IMR-90 (cell line): ENCODE data around the gene CAPRIN1. TPM values are rescaled to one million over a fixed set of nuclear protein-coding genes. Genes with fewer than 3 reads are reported as not detected.

Experiments
- ATAC-seq: fragments of 200-7000 bp; cut with Tn5 transposase; 2 replicates; pipeline ENCODE4 v1.9.1; 2020; ENCODE audit warnings: low read depth, mild to moderate bottlenecking, moderate library complexity
- BruUV-seq: library from RNA; stranded (reverse); fragments of 400-500 nt; replicated peaks from 2 replicates; lab custom pipeline; 2021; lab: Mats Ljungman, UMichigan
- CTCF ChIA-PET: fragments of 300-600 bp; formaldehyde crosslinking; extraction: SDS; loops from one replicate; lab custom pipeline; 2021; ENCODE audit warnings: antibody characterized with exemption; lab: Yijun Ruan, JAX
- POLR2A ChIA-PET: fragments of 300-600 bp; sonication (Branson Sonifier 250); formaldehyde crosslinking; loops from one replicate; lab custom pipeline; 2022; ENCODE audit warnings: antibody characterized with exemption; ENCODE audit not compliant: unreplicated experiment; lab: Charles Lee
- DNase-seq: peaks from one replicate; pipeline ENCODE4 v3.0.0; 2013
- H2AFZ ChIP-seq: replicated peaks from 2 replicates; pipeline ENCODE3; 2013; ENCODE audit warnings: low read length, mild to moderate bottlenecking; ENCODE audit not compliant: poor library complexity
- H2AK5ac ChIP-seq: 2 replicates; pipeline ENCODE4 v1.6.1; 2013; ENCODE audit warnings: low read depth, low read length, inconsistent platforms
- H2AK9ac ChIP-seq: replicated peaks from 2 replicates; pipeline ENCODE3; 2013; ENCODE audit warnings: mild to moderate bottlenecking, low read depth, low read length, moderate library complexity; ENCODE audit not compliant: poor library complexity
- H2BK120ac ChIP-seq: 2 replicates; pipeline ENCODE4 v1.6.1; 2013; ENCODE audit warnings: low read depth, low read length, inconsistent platforms
- H2BK15ac ChIP-seq: 3 replicates; pipeline ENCODE4 v1.6.1; 2013; ENCODE audit warnings: low read depth, low read length, inconsistent platforms
- H2BK20ac ChIP-seq: 2 replicates; pipeline ENCODE4 v1.6.1; 2013; ENCODE audit warnings: low read depth, mild to moderate bottlenecking, inconsistent platforms, low read length, moderate library complexity
- H2BK5ac ChIP-seq: 2 replicates; pipeline ENCODE4 v1.6.1; 2013; ENCODE audit warnings: mild to moderate bottlenecking, low read depth, low read length, inconsistent platforms; ENCODE audit not compliant: poor library complexity, severe bottlenecking
- H3K14ac ChIP-seq: replicated peaks from 2 replicates; pipeline ENCODE4 v1.6.1; 2013; ENCODE audit warnings: low read depth, low read length, inconsistent platforms
- H3K18ac ChIP-seq: 2 replicates; pipeline ENCODE4 v1.6.1; 2013; ENCODE audit warnings: low read depth, low read length, control low read depth
- H3K23ac ChIP-seq: 2 replicates; pipeline ENCODE4 v1.6.1; 2013; ENCODE audit warnings: low read depth, low read length, inconsistent platforms
- H3K27ac ChIP-seq: 2 replicates; pipeline ENCODE4 v1.5.1; 2013; ENCODE audit warnings: mild to moderate bottlenecking, control low read depth, low read length; ENCODE audit not compliant: insufficient read depth
- H3K27me3 ChIP-seq: 2 replicates; pipeline ENCODE4 v1.6.1; 2013; ENCODE audit warnings: low read length; ENCODE audit not compliant: control insufficient read depth, insufficient read depth
- H3K36me3 ChIP-seq: 2 replicates; pipeline ENCODE4 v1.6.1; 2013; ENCODE audit warnings: low read length, mixed read lengths; ENCODE audit not compliant: control insufficient read depth, insufficient read depth
- H3K4ac ChIP-seq: 2 replicates; pipeline ENCODE4 v1.6.1; 2013; ENCODE audit warnings: low read depth, low read length, inconsistent platforms
- H3K4me1 ChIP-seq: 2 replicates; pipeline ENCODE4 v1.6.1; 2013; ENCODE audit warnings: low read length, mixed read lengths; ENCODE audit not compliant: control insufficient read depth, insufficient read depth
- H3K4me2 ChIP-seq: 2 replicates; pipeline ENCODE4 v1.6.1; 2013; ENCODE audit warnings: low read depth, mild to moderate bottlenecking, control low read depth, low read length, moderate library complexity
- H3K4me3 ChIP-seq: 2 replicates; pipeline ENCODE4 v1.5.1; 2013; ENCODE audit warnings: low read depth, mild to moderate bottlenecking, control low read depth, low read length, moderate library complexity; ENCODE audit not compliant: insufficient read depth
- H3K56ac ChIP-seq: 2 replicates; pipeline ENCODE4 v1.6.1; 2013; ENCODE audit warnings: low read length, inconsistent platforms; ENCODE audit not compliant: insufficient read depth; ENCODE audit errors: extremely low read depth
- H3K79me1 ChIP-seq, 2 experiments: 2 replicates each; pipeline ENCODE4 v1.6.1; 2013; ENCODE audit warnings: low read length in 2 of 2, inconsistent platforms in 1 of 2, low read depth in 1 of 2
- H3K9ac ChIP-seq: 2 replicates; pipeline ENCODE4 v1.6.1; 2013; ENCODE audit warnings: low read depth, low read length, control low read depth
- H3K9me1 ChIP-seq: 2 replicates; pipeline ENCODE4 v1.6.1; 2013; ENCODE audit warnings: low read length, inconsistent platforms; ENCODE audit not compliant: insufficient read depth
- H3K9me3 ChIP-seq: 2 replicates; pipeline ENCODE4 v1.6.1; 2013; ENCODE audit warnings: low read length; ENCODE audit not compliant: control insufficient read depth, insufficient read depth
- H4K20me1 ChIP-seq: 2 replicates; pipeline ENCODE4 v1.6.1; 2013; ENCODE audit warnings: low read length, inconsistent platforms; ENCODE audit not compliant: insufficient read depth
- H4K5ac ChIP-seq: 2 replicates; pipeline ENCODE4 v1.6.1; 2013; ENCODE audit warnings: mild to moderate bottlenecking, low read depth, low read length, control low read depth
- H4K8ac ChIP-seq, 2 experiments: 2 replicates each; pipeline ENCODE4 v1.6.1; 2013; ENCODE audit warnings: low read depth in 2 of 2, low read length in 2 of 2, control low read depth in 1 of 2, inconsistent platforms in 1 of 2
- H4K91ac ChIP-seq: 2 replicates; pipeline ENCODE4 v1.6.1; 2013; ENCODE audit warnings: low read depth, low read length, inconsistent platforms; ENCODE audit not compliant: insufficient read depth
- BHLHE40 ChIP-seq: fragments of 150-350 bp; IDR thresholded peaks from 2 replicates; pipeline ENCODE4 v1.6.1; 2016; ENCODE audit warnings: mild to moderate bottlenecking, low read depth, low read length
- CEBPB ChIP-seq: IDR thresholded peaks from 2 replicates; pipeline ENCODE4 v1.6.1; 2012; ENCODE audit warnings: low read depth, low read length, improper control_type of control experiment
- CHD1 ChIP-seq: IDR thresholded peaks from 2 replicates; pipeline ENCODE4 v1.6.1; 2012; ENCODE audit warnings: low read depth, low read length, improper control_type of control experiment
- FOS ChIP-seq: fragments of 150-350 bp; IDR thresholded peaks from 2 replicates; pipeline ENCODE4 v1.6.1; 2016; ENCODE audit warnings: low read depth, low read length
- MAFK ChIP-seq: IDR thresholded peaks from 2 replicates; pipeline ENCODE4 v1.6.1; 2012; ENCODE audit warnings: low read depth, low read length, improper control_type of control experiment
- MAZ ChIP-seq: IDR thresholded peaks from 2 replicates; pipeline ENCODE4 v1.6.1; 2012; ENCODE audit warnings: low read depth, mild to moderate bottlenecking, low read length, improper control_type of control experiment, moderate library complexity, borderline replicate concordance
- MXI1 ChIP-seq: IDR thresholded peaks from 2 replicates; pipeline ENCODE4 v1.6.1; 2012; ENCODE audit warnings: low read depth, mild to moderate bottlenecking, low read length, moderate library complexity, borderline replicate concordance
- NFE2L2 ChIP-seq: fragments of 150-350 bp; IDR thresholded peaks from 2 replicates; pipeline ENCODE4 v1.6.1; 2016; ENCODE audit warnings: low read depth, mild to moderate bottlenecking, low read length
- POLR2A ChIP-seq: IDR thresholded peaks from 2 replicates; pipeline ENCODE4 v1.6.1; 2012; ENCODE audit warnings: mild to moderate bottlenecking, low read depth, low read length
- RAD21 ChIP-seq: IDR thresholded peaks from 2 replicates; pipeline ENCODE4 v1.6.1; 2012; ENCODE audit warnings: low read length, improper control_type of control experiment
- RCOR1 ChIP-seq: IDR thresholded peaks from 2 replicates; pipeline ENCODE4 v1.6.1; 2012; ENCODE audit warnings: mild to moderate bottlenecking, low read length, improper control_type of control experiment; ENCODE audit not compliant: insufficient replicate concordance
- RFX5 ChIP-seq: IDR thresholded peaks from 2 replicates; pipeline ENCODE4 v1.8.0; 2012; ENCODE audit warnings: low read depth, mild to moderate bottlenecking, low read length, moderate library complexity
- SMC3 ChIP-seq: fragments of 150-350 bp; IDR thresholded peaks from 2 replicates; pipeline ENCODE4 v1.6.1; 2016; ENCODE audit warnings: low read depth, mild to moderate bottlenecking, antibody characterized with exemption, low read length, moderate library complexity
- WGBS, 2 experiments: methylation state at CpG; one replicate each; pipeline versions ENCODE4 v1.1.5 to v1.1.7; 2013; ENCODE audit warnings: missing lambda C conversion rate in 2 of 2; ENCODE audit not compliant: insufficient read length in 1 of 2; ENCODE audit errors: extremely low coverage in 2 of 2; 5-methylcytosine and 5-hydroxymethylcytosine counted together
- dilution Hi-C: fragments of 300-500 bp; cut with HindIII; formaldehyde crosslinking; loops from one replicate; pipeline ENCODE4 v1.14.3; 2018; ENCODE audit warnings: low sequenced_read_pairs; ENCODE audit not compliant: unreplicated experiment
- in situ Hi-C: fragments of 300-500 bp; cut with MboI; formaldehyde crosslinking; loops from 3 replicates; pipeline ENCODE4 v1.14.3; 2019; ENCODE audit warnings: low sequenced_read_pairs, inconsistent platforms, mixed read lengths
- intact Hi-C: fragments of 100-400 bp; cut with micrococcal nuclease; formaldehyde crosslinking; loops from 2 replicates; pipeline ENCODE4 v1.10.0; 2022
- polyA plus RNA-seq, 3 experiments: library from polyadenylated mRNA; depleted of rRNA; stranded (reverse); fragments of >200 nt; gene quantifications; 2 replicates each; pipeline ENCODE4 v1.2.3, GENCODE V29; 2012; ENCODE audit warnings: low replicate concordance in 1 of 3
- total RNA-seq: library from RNA; depleted of rRNA; stranded (reverse); fragments of >200 nt; gene quantifications from 2 replicates; pipeline ENCODE4 v1.2.3, GENCODE V29; 2012
- TF ChIP-seq, protein P1 (sequence below): fragments of 150-350 bp; IDR thresholded peaks from 2 replicates; pipeline ENCODE4 v1.6.1; 2017; ENCODE audit warnings: mild to moderate bottlenecking, antibody characterized with exemption, low read length, low read depth
- TF ChIP-seq, protein P2 (sequence below): fragments of 150-350 bp; IDR thresholded peaks from 2 replicates; pipeline ENCODE4 v1.6.1; 2016; ENCODE audit warnings: low read depth, mild to moderate bottlenecking, low read length, moderate library complexity, borderline replicate concordance
- TF ChIP-seq, protein P3 (sequence below): conservative IDR thresholded peaks from 2 replicates; pipeline ENCODE4 v1.5.1; 2012; ENCODE audit warnings: mild to moderate bottlenecking, low read depth, low read length, improper control_type of control experiment

The CAPRIN1 gene
- total and polyA plus RNA-seq, 2 of the 4 experiments (the other 2 are of a cell fraction): 127 to 253 TPM

DNA sequence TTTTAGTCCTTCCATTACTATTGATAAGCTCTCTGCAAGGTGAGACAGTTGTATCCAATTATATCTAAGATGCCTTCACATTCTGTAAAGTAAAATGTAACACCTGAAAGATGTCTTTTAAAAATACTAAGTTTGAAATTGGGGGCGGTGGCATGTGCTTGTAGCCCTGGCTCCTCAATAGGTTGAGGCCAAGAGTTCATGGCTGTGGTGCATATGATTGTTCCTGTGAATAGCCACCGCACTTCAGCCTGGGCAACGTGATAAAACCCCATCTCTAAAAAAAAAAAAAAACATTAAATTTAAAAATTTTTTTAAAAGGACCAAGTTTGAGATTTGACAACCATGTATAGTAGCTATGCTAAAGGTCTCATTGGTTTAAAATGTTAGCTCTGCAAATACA, 20.5 kb downstream of the CAPRIN1 start:
- Histone ChIP-seq H3K9me1 (peaks cover 17% of the 10 kb centered on the region), H3K36me3 (peaks cover 29% of the 10 kb centered on the region)

More for the DNA sequence above, 20.5 kb downstream of the CAPRIN1 start:
- H3K4me2 ChIP-seq: no peak overlapping the region
- H3K14ac ChIP-seq: no peak overlapping the region
- intact Hi-C loops: no loop called here
- in situ Hi-C loops: no loop called here
- H3K4ac ChIP-seq: no peak overlapping the region
- H2AFZ ChIP-seq: no peak overlapping the region
- peaks cover 12% of the 10 kb centered on the region for H3K4me1 ChIP-seq
- no CpG with 5 or more reads among the region's 3 CpGs for WGBS, 2 experiments
- peaks cover 21 to 59% of the 10 kb centered on the region in 2 experiments for H3K79me1 ChIP-seq
- H3K27ac ChIP-seq: no peak overlapping the region
- H2AK9ac ChIP-seq: no peak overlapping the region
- BruUV-seq: no TSS peak
- TF ChIP-seq RCOR1 (no peak), SMC3 (no peak), BHLHE40 (no peak), MAFK (no peak), RFX5 (no peak), NFE2L2 (no peak), CHD1 (no peak), POLR2A (no peak), MAZ (no peak), CEBPB (no peak), RAD21 (no peak), MXI1 (no peak), FOS (no peak)
- TF ChIP-seq, protein P1, sequence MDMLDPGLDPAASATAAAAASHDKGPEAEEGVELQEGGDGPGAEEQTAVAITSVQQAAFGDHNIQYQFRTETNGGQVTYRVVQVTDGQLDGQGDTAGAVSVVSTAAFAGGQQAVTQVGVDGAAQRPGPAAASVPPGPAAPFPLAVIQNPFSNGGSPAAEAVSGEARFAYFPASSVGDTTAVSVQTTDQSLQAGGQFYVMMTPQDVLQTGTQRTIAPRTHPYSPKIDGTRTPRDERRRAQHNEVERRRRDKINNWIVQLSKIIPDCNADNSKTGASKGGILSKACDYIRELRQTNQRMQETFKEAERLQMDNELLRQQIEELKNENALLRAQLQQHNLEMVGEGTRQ: no peak
- TF ChIP-seq, protein P2, sequence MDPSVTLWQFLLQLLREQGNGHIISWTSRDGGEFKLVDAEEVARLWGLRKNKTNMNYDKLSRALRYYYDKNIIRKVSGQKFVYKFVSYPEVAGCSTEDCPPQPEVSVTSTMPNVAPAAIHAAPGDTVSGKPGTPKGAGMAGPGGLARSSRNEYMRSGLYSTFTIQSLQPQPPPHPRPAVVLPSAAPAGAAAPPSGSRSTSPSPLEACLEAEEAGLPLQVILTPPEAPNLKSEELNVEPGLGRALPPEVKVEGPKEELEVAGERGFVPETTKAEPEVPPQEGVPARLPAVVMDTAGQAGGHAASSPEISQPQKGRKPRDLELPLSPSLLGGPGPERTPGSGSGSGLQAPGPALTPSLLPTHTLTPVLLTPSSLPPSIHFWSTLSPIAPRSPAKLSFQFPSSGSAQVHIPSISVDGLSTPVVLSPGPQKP: no peak
- TF ChIP-seq, protein P3, sequence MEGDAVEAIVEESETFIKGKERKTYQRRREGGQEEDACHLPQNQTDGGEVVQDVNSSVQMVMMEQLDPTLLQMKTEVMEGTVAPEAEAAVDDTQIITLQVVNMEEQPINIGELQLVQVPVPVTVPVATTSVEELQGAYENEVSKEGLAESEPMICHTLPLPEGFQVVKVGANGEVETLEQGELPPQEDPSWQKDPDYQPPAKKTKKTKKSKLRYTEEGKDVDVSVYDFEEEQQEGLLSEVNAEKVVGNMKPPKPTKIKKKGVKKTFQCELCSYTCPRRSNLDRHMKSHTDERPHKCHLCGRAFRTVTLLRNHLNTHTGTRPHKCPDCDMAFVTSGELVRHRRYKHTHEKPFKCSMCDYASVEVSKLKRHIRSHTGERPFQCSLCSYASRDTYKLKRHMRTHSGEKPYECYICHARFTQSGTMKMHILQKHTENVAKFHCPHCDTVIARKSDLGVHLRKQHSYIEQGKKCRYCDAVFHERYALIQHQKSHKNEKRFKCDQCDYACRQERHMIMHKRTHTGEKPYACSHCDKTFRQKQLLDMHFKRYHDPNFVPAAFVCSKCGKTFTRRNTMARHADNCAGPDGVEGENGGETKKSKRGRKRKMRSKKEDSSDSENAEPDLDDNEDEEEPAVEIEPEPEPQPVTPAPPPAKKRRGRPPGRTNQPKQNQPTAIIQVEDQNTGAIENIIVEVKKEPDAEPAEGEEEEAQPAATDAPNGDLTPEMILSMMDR: no peak
- no peak for DNase-seq
- no peak overlapping the region for H3K56ac ChIP-seq
- CTCF ChIA-PET: no interaction called here
- H3K9me3 ChIP-seq: no peaks in the 10 kb centered on the region
- no peak overlapping the region for H2BK20ac ChIP-seq
- no peak overlapping the region for H2BK5ac ChIP-seq
- no peak for ATAC-seq
- no peak overlapping the region for H2BK120ac ChIP-seq
- no peak overlapping the region for H2BK15ac ChIP-seq
- H3K27me3 ChIP-seq: no peaks in the 10 kb centered on the region
- H4K20me1 ChIP-seq: peaks cover 86% of the 10 kb centered on the region
- H4K8ac ChIP-seq: no peak overlapping the region
- POLR2A ChIA-PET: no interaction called here
- no peak overlapping the region for H4K5ac ChIP-seq
- H4K91ac ChIP-seq: no peak overlapping the region
- dilution Hi-C loops: no loop called here
- H2AK5ac ChIP-seq: no peak overlapping the region
- H3K18ac ChIP-seq: no peak overlapping the region
- no peak overlapping the region for H3K23ac ChIP-seq
- H3K4me3 ChIP-seq: no peak overlapping the region
- no peak overlapping the region for H3K9ac ChIP-seq
